Lower leg skin (tissue), 3 donors: ENCODE data around the gene CDK17.

ENCODE experiments used
- POLR2A ChIP-seq, 2 donors: fragments of 450-650 bp; IDR thresholded peaks; one replicate each; pipeline ENCODE4 v1.6.1; 2016 to 2017; ENCODE audit warnings: antibody characterized with exemption in 2 of 2, mild to moderate bottlenecking in 1 of 2, moderate library complexity in 1 of 2
- TF ChIP-seq, protein P1 (sequence below), 3 donors: fragments of 450-650 bp; IDR thresholded peaks; one replicate each; pipeline ENCODE4 v1.5.1; 2016; ENCODE audit warnings: antibody characterized with exemption in 3 of 3, mild to moderate bottlenecking in 3 of 3, moderate library complexity in 2 of 3

DNA sequence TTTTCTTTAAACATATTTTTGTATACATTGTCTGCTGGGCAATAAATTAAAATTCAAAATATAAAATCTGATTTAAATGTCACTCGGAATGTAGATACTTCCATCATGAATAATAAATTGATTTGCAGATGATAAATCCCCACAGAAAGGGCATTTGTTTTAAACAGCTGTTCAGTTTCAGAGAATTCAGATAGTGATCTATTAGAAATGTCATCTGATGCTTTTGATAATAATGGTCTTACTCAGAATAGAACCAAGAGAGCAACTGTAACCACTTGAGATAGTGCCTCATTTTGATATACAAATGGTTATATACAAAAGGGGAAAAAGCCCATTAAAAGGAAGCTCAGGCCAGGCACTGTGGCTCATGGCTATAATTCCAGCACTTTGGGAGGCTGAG is 43.4 kb downstream of the CDK17 start:
- TF ChIP-seq, protein P1, sequence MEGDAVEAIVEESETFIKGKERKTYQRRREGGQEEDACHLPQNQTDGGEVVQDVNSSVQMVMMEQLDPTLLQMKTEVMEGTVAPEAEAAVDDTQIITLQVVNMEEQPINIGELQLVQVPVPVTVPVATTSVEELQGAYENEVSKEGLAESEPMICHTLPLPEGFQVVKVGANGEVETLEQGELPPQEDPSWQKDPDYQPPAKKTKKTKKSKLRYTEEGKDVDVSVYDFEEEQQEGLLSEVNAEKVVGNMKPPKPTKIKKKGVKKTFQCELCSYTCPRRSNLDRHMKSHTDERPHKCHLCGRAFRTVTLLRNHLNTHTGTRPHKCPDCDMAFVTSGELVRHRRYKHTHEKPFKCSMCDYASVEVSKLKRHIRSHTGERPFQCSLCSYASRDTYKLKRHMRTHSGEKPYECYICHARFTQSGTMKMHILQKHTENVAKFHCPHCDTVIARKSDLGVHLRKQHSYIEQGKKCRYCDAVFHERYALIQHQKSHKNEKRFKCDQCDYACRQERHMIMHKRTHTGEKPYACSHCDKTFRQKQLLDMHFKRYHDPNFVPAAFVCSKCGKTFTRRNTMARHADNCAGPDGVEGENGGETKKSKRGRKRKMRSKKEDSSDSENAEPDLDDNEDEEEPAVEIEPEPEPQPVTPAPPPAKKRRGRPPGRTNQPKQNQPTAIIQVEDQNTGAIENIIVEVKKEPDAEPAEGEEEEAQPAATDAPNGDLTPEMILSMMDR (IDR thresholded peaks at IDR 0.05), result no peak
- no peak for TF ChIP-seq POLR2A (IDR thresholded peaks at IDR 0.05)
